GM12878 (cell line): ENCODE results near the gene PLEKHD1. TPM values are rescaled to one million over a fixed set of nuclear protein-coding genes. Genes with fewer than 3 reads are reported as not detected.
A peak's percentile ranks its signal among the peaks of the same experiment; 100 is the strongest.

Experiments used
- BCL11A ChIP-seq: IDR thresholded peaks from 2 replicates; pipeline ENCODE4 v1.6.1; 2011; ENCODE audit warnings: low read depth, low read length
- BHLHE40 ChIP-seq, 2 experiments: fragments of 450-650 bp in 1 of 2; IDR thresholded peaks; 2 replicates each; pipeline ENCODE4 v1.6.1; 2011 to 2017; ENCODE audit warnings: low read depth in 2 of 2, borderline replicate concordance in 1 of 2, improper control_type of control experiment in 1 of 2, low read length in 1 of 2, mild to moderate bottlenecking in 1 of 2
- CHD2 ChIP-seq: IDR thresholded peaks from 2 replicates; pipeline ENCODE4 v1.6.1; 2011; ENCODE audit warnings: low read depth, low read length, improper control_type of control experiment, borderline replicate concordance
- CREB1 ChIP-seq: IDR thresholded peaks from 2 replicates; pipeline ENCODE4 v1.6.1; 2012; ENCODE audit warnings: low read depth, mild to moderate bottlenecking, inconsistent platforms
- EP300 ChIP-seq, 2 experiments: fragments of 150-350 bp in 1 of 2; IDR thresholded peaks; 2 replicates each; pipeline ENCODE4 v1.6.1; 2011 to 2012; ENCODE audit warnings: low read depth in 2 of 2, low read length in 2 of 2, borderline replicate concordance in 1 of 2, improper control_type of control experiment in 1 of 2, inconsistent platforms in 1 of 2; ENCODE audit not compliant: control insufficient read depth in 1 of 2
- HDAC2 ChIP-seq: fragments of 200-600 bp; sonication (generic); IDR thresholded peaks from 2 replicates; pipeline ENCODE4 v1.6.1; 2017
- KAT2A ChIP-seq: conservative IDR thresholded peaks from 2 replicates; pipeline ENCODE4 v1.6.1; 2011; ENCODE audit warnings: low read depth, low read length; ENCODE audit not compliant: control insufficient read depth
- KLF5 ChIP-seq: fragments of 450-650 bp; IDR thresholded peaks from 2 replicates; pipeline ENCODE4 v1.6.1; 2014; ENCODE audit warnings: mild to moderate bottlenecking; ENCODE audit not compliant: partially characterized antibody
- MTA3 ChIP-seq: IDR thresholded peaks from 2 replicates; pipeline ENCODE4 v1.6.1; 2012; ENCODE audit warnings: low read length, inconsistent platforms, borderline replicate concordance
- NFXL1 ChIP-seq: fragments of 450-650 bp; IDR thresholded peaks from 2 replicates; pipeline ENCODE4 v1.6.1; 2017; ENCODE audit warnings: antibody characterized with exemption, mild to moderate bottlenecking, borderline replicate concordance
- NR2C1 ChIP-seq: fragments of 450-650 bp; IDR thresholded peaks from 2 replicates; pipeline ENCODE4 v1.6.1; 2017; ENCODE audit warnings: antibody characterized with exemption, mild to moderate bottlenecking, moderate library complexity
- NRF1 ChIP-seq: conservative IDR thresholded peaks from 2 replicates; pipeline ENCODE4 v1.6.1; 2011; ENCODE audit warnings: mild to moderate bottlenecking, low read depth, low read length, improper control_type of control experiment
- RB1 ChIP-seq: fragments of 450-650 bp; formaldehyde crosslinking; IDR thresholded peaks from 2 replicates; pipeline ENCODE4 v1.6.1; 2017; ENCODE audit warnings: mild to moderate bottlenecking, borderline replicate concordance
- RUNX3 ChIP-seq: IDR thresholded peaks from 2 replicates; pipeline ENCODE4 v1.6.1; 2012; ENCODE audit warnings: low read length, inconsistent platforms
- SP1 ChIP-seq: IDR thresholded peaks from one replicate; pipeline ENCODE4 v1.6.1; 2011; ENCODE audit warnings: low read depth, low read length
- SREBF2 ChIP-seq: IDR thresholded peaks from 2 replicates; pipeline ENCODE4 v1.6.1; 2012; ENCODE audit warnings: mild to moderate bottlenecking, low read length
- TBL1XR1 ChIP-seq: IDR thresholded peaks from 2 replicates; pipeline ENCODE4 v1.6.1; 2012; ENCODE audit warnings: low read depth, low read length, improper control_type of control experiment
- ZNF24 ChIP-seq: fragments of 450-650 bp; IDR thresholded peaks from 2 replicates; pipeline ENCODE4 v1.6.1; 2017; ENCODE audit warnings: antibody characterized with exemption, mild to moderate bottlenecking
- polyA plus RNA-seq, 11 experiments: library from polyadenylated mRNA; depleted of rRNA in 4 of 11; unstranded in 6 of 11; stranded (reverse) in 5 of 11; fragments of >200 nt; fragmentation: Nextera tagmentation in 4 of 11; fragmentation: Illumina TruSeq in 1 of 11; extraction: Ambion mirVana in 4 of 11; extraction: Trizol in 1 of 11; gene quantifications; 1 replicate in 1 of 11; 2 replicates in 10 of 11; pipeline versions ENCODE4 v1.2.1 to v1.2.3, GENCODE V29; 2011 to 2016; ENCODE audit warnings: inconsistent platforms in 2 of 11, missing spikeins in 2 of 11, low read depth in 1 of 11
- total RNA-seq, 4 experiments: library from RNA; depleted of rRNA in 3 of 4; stranded (reverse); fragments of >200 nt in 3 of 4; fragmentation: Illumina TruSeq in 1 of 4; extraction: Trizol in 1 of 4; gene quantifications; 2 replicates each; pipeline versions ENCODE4 v1.2.1 to v1.2.3, GENCODE V29; 2013 to 2021
- TF ChIP-seq, protein P1 (sequence below): fragments of 450-650 bp; formaldehyde crosslinking; IDR thresholded peaks from 2 replicates; pipeline ENCODE4 v1.5.0; 2022; ENCODE audit warnings: mild to moderate bottlenecking, missing genetic modification characterization
- TF ChIP-seq, protein P2 (sequence below): fragments of 450-650 bp; IDR thresholded peaks from 2 replicates; pipeline ENCODE4 v1.6.1; 2014; ENCODE audit warnings: mild to moderate bottlenecking
- TF ChIP-seq, protein P3 (sequence below): IDR thresholded peaks from 2 replicates; pipeline ENCODE4 v1.6.1; 2012; ENCODE audit warnings: low read depth, low read length, improper control_type of control experiment

The PLEKHD1 gene
- total and polyA plus RNA-seq, 10 of the 15 experiments (the other 5 are each of a cell fraction or from before 2014, with no cell fraction given): 0.01 to 0.08 (median 0.04) TPM; not detected in 6

DNA sequence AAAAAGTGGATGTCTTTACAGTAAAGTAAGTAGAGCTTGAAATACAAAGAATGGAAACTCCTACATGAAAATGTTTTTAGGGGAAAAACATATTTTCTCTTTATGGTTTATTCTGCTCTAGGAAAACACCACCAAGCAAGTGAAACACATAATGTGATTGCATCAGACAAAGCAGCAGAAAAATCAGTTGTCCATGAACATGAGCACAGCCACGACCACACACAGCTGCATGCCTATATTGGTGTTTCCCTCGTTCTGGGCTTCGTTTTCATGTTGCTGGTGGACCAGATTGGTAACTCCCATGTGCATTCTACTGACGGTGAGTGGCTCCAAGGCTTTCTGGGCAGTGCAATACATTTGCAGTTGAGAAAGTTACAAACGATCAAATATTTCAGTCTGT lies 42.6 kb upstream of the PLEKHD1 start (continued):
- TF ChIP-seq, protein P1, sequence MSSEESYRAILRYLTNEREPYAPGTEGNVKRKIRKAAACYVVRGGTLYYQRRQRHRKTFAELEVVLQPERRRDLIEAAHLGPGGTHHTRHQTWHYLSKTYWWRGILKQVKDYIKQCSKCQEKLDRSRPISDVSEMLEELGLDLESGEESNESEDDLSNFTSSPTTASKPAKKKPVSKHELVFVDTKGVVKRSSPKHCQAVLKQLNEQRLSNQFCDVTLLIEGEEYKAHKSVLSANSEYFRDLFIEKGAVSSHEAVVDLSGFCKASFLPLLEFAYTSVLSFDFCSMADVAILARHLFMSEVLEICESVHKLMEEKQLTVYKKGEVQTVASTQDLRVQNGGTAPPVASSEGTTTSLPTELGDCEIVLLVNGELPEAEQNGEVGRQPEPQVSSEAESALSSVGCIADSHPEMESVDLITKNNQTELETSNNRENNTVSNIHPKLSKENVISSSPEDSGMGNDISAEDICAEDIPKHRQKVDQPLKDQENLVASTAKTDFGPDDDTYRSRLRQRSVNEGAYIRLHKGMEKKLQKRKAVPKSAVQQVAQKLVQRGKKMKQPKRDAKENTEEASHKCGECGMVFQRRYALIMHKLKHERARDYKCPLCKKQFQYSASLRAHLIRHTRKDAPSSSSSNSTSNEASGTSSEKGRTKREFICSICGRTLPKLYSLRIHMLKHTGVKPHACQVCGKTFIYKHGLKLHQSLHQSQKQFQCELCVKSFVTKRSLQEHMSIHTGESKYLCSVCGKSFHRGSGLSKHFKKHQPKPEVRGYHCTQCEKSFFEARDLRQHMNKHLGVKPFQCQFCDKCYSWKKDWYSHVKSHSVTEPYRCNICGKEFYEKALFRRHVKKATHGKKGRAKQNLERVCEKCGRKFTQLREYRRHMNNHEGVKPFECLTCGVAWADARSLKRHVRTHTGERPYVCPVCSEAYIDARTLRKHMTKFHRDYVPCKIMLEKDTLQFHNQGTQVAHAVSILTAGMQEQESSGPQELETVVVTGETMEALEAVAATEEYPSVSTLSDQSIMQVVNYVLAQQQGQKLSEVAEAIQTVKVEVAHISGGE (CRISPR knock-in tag): no peak
- no peak for TF ChIP-seq EP300 (IDR thresholded peaks at IDR 0.05; ENCODE audit: borderline replicate concordance in 1 of 2, control insufficient read depth in 1 of 2, low read depth in 2 of 2, low read length in 2 of 2)
- no peak for TF ChIP-seq SREBF2
- no peak for TF ChIP-seq CHD2
- TF ChIP-seq TBL1XR1: no peak; the same call in 1 of the 2 replicates
- no peak for TF ChIP-seq HDAC2
- no peak for TF ChIP-seq KAT2A
- no peak for TF ChIP-seq KLF5
- TF ChIP-seq RB1: no peak
- no peak for TF ChIP-seq NR2C1
- TF ChIP-seq CREB1: 0 out of 2 replicates have a peak, but pooled peaks have one; percentile 24
- TF ChIP-seq NRF1: no peak
- TF ChIP-seq, protein P2, sequence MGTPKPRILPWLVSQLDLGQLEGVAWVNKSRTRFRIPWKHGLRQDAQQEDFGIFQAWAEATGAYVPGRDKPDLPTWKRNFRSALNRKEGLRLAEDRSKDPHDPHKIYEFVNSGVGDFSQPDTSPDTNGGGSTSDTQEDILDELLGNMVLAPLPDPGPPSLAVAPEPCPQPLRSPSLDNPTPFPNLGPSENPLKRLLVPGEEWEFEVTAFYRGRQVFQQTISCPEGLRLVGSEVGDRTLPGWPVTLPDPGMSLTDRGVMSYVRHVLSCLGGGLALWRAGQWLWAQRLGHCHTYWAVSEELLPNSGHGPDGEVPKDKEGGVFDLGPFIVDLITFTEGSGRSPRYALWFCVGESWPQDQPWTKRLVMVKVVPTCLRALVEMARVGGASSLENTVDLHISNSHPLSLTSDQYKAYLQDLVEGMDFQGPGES: no peak
- peak; percentile 88 for TF ChIP-seq RUNX3
- TF ChIP-seq, protein P3, sequence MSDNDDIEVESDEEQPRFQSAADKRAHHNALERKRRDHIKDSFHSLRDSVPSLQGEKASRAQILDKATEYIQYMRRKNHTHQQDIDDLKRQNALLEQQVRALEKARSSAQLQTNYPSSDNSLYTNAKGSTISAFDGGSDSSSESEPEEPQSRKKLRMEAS: no peak
- no peak for TF ChIP-seq BCL11A
- no peak for TF ChIP-seq NFXL1
- no peak for TF ChIP-seq ZNF24
- TF ChIP-seq SP1: no peak
- 0 out of 4 replicates have a peak, but pooled peaks of 1 of the 2 experiments have one; percentile 21 for TF ChIP-seq BHLHE40 (IDR thresholded peaks at IDR 0.05; ENCODE audit: borderline replicate concordance in 1 of 2, low read depth in 2 of 2, low read length in 1 of 2)
- TF ChIP-seq MTA3: 0 out of 2 replicates have a peak, but pooled peaks have one; percentile 55
